Heart right ventricle (tissue), 16 donors: ENCODE measurements around the gene MARK1. TPM values are rescaled to one million over a fixed set of nuclear protein-coding genes. Genes with fewer than 3 reads are reported as not detected.
A peak's percentile ranks its signal among the peaks of the same experiment; 100 is the strongest.

ENCODE experiments used
- ATAC-seq, 8 donors: fragments of 200-7000 bp; cut with Tn5 transposase; one replicate each; pipeline ENCODE4 v1.9.1; 2020; ENCODE audit warnings: mild to moderate bottlenecking in 8 of 8, moderate library complexity in 8 of 8, moderate number of reproducible peaks in 1 of 8
- DNase-seq, 2 donors: peaks; one replicate each; pipeline ENCODE4 v3.0.0-alpha.2; 2020
- H3K27ac ChIP-seq, 10 donors: fragments of 200-600 bp; sonication (generic) in 2 of 10; one replicate each; pipeline versions ENCODE4 v1.5.0 to v1.8.0; 2020 to 2022; ENCODE audit warnings: mild to moderate bottlenecking in 3 of 10
- H3K27me3 ChIP-seq, 7 donors: fragments of 200-600 bp; one replicate each; pipeline ENCODE4 v1.8.0; 2021 to 2022; ENCODE audit warnings: mild to moderate bottlenecking in 2 of 7
- H3K36me3 ChIP-seq, 9 donors: fragments of 200-600 bp; sonication (generic) in 1 of 9; one replicate each; pipeline versions ENCODE4 v1.5.0 to v1.8.0; 2020 to 2022; ENCODE audit warnings: mild to moderate bottlenecking in 2 of 9
- H3K4me1 ChIP-seq, 9 donors: fragments of 200-600 bp; sonication (generic) in 1 of 9; one replicate each; pipeline versions ENCODE4 v1.5.0 to v1.8.0; 2020 to 2022; ENCODE audit warnings: mild to moderate bottlenecking in 4 of 9
- H3K4me3 ChIP-seq, 10 donors: fragments of 200-600 bp; sonication (generic) in 2 of 10; one replicate each; pipeline versions ENCODE4 v1.5.0 to v1.8.0; 2020 to 2022; ENCODE audit warnings: mild to moderate bottlenecking in 7 of 10, moderate library complexity in 2 of 10
- H3K9me3 ChIP-seq, 11 donors: fragments of 200-600 bp in 10 of 11; sonication (generic) in 2 of 11; one replicate each; pipeline versions ENCODE4 v1.5.0 to v1.8.0; 2013 to 2022; ENCODE audit warnings: mild to moderate bottlenecking in 2 of 11, control low read depth in 1 of 11, moderate library complexity in 1 of 11
- CTCF ChIP-seq, 9 donors: fragments of 200-600 bp; sonication (generic) in 2 of 9; IDR thresholded peaks; one replicate each; pipeline versions ENCODE4 v1.5.0 to v1.8.0; 2021 to 2022; ENCODE audit warnings: antibody characterized with exemption in 9 of 9, mild to moderate bottlenecking in 5 of 9, moderate library complexity in 1 of 9
- WGBS, 2 donors: extraction: QIAGEN DNeasy Blood & Tissue Kit; methylation state at CpG; one replicate each; pipeline ENCODE4 v1.1.7; 2013; ENCODE audit warnings: inconsistent platforms in 1 of 2; 5-methylcytosine and 5-hydroxymethylcytosine counted together
- intact Hi-C, 10 donors: fragments of 100-400 bp; cut with DNase I; formaldehyde crosslinking; loops; one replicate each; pipeline versions ENCODE4 v1.11.1 to v1.14.2; 2022
- polyA plus RNA-seq, 2 donors: library from polyadenylated mRNA; stranded (reverse); fragments of 200-250 nt; gene quantifications; one replicate each; pipeline ENCODE4 v1.2.3, GENCODE V29; 2013
- total RNA-seq, 10 donors: library from RNA; stranded (reverse); fragmentation: NEBNext Ultra II Directional in 3 of 10; extraction: Animal tissue kit (Norgen Biotek cat#: 25700) in 3 of 10; gene quantifications; one replicate each; pipeline versions ENCODE4 v1.2.1 to v1.2.4, GENCODE V29; 2021 to 2023
- donor health status: Arrhythmogenic right ventricular cardiomyopathy.
- donor health status: ischemic (EF 13 %, LVEDD 7.1; RV severe dilation, severe dysfunction).
- donor health status: healthy with polysubstance abuse.
- donor health status: DM: no; HTN: yes; CAD: no.
- donor health status: DM: no; HTN: no; CAD: no.
- donor health status: ischemic (EF 25% LVEDD 6.9; RV normal size, moderate dysfunction).
- donor health status: ischemic (EF 25% LVEDD 5.7; RV mildly dilated, moderate dysfunction).
- donor health status: healthy.
- donor health status: DM: yes; HTN: yes; CAD: no.
- donor health status: Ischemic cardiomyopathy.
- donor health status: ischemic (EF 35%, LVEDD 5.7; RV mildly dilated, moderate dysfunction).
- donor health status: nonischemic (EF 11% LVEDD 7.7; RV severe dilation, severe dysfunction).
- donor health status: DM: yes; HTN: yes; CAD: no.
- donor health status: PGD.
- donor health status: ischemic (EF 29% LVEDD 5.4; RV normal size, mild dysfunction).
- donor health status: nonischemic (EF 23%, LVEDD 6.1; RV moderate dilation, normal function).

The MARK1 gene
- total and polyA plus RNA-seq, 12 donors, result 6.9 to 19.0 (median 14.9) TPM

GRCh38 chr1:220527279-220527907 is 543 bp upstream of the MARK1 start:
- intact Hi-C loops, result loop anchor here in 4 of 10 donors (5.0 to 10.0 kb wide), 2 partner anchors 225 to 233 kb away; no protein-coding TSS in a partner anchor
- no peak for TF ChIP-seq CTCF (IDR thresholded peaks at IDR 0.05)
- H3K36me3 ChIP-seq, result no peaks in the 10 kb centered on the region
- H3K27ac ChIP-seq, result peak overlapping the region; percentile 72 to 95 (median 93)
- H3K4me1 ChIP-seq, result peaks cover 0 to 22% (median 11%) of the 10 kb centered on the region in 9 donors
- ATAC-seq (peak; percentile 71 to 91 (median 84)), DNase-seq (peak; percentile 45 to 53)
- H3K4me3 ChIP-seq, result peak overlapping the region; percentile 40 to 95 (median 82)
- no peaks in the 10 kb centered on the region for H3K9me3 ChIP-seq
- 1% methylated on average over 23 of the region's 23 CpGs for WGBS, 2 donors
- H3K27me3 ChIP-seq, result peaks cover 0 to 68% (median 5%) of the 10 kb centered on the region in 7 donors

DNA sequence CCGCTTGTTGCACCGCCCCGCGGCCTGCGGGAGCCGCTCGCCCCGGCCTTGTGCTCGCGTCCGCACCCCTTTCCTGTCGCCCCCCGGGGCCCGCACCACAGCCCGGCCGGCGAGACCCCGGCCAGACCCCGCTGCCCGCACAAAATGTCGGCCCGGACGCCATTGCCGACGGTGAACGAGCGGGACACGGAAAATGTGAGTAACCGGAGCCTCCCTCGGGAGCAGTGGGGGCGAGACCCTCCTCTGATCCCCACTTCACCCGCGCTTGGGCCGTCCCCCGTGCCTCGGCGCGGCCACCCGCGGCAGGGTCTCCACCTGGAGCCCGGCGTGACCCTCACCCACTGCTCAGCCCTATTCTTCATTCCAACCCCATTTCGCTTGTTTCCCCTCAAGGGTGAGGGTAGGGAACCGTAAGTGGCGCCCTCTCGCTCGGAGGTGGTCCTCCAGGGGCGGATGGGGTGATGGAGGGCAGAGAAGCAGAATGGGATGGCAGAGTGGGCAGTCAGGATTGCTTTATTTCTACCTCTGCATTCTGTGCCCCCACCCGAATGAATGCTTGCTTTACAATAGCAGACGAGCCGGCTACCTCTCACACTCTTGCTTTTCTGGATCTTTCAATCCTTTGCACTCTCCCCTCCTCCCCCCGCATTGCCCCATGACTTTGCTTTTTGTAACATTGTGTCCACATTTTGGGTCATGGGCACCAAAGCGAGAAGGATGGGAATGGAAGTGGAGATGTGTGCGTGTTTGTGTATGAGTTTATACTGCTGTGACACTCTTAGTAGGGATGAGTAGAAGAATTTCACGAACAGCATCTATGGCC is 954 bp downstream of the MARK1 start:
- H3K4me3 ChIP-seq, result peak overlapping the region; percentile 71 to 95 (median 84)
- TF ChIP-seq CTCF (IDR thresholded peaks at IDR 0.05), result peak in 1 of 9 donors; percentile 4
- peak; percentile 19 to 46 for DNase-seq
- peaks cover 0 to 61% (median 5%) of the 10 kb centered on the region in 7 donors for H3K27me3 ChIP-seq
- peaks cover 0 to 29% (median 11%) of the 10 kb centered on the region in 9 donors for H3K4me1 ChIP-seq
- H3K27ac ChIP-seq, result peak overlapping the region; percentile 84 to 95 (median 93)
- H3K36me3 ChIP-seq, result no peaks in the 10 kb centered on the region
- intact Hi-C loops, result loop anchor here in 4 of 10 donors (5.0 to 10.0 kb wide), 2 partner anchors 227 to 234 kb away; no protein-coding TSS in a partner anchor
- ATAC-seq, result peak in 7 of 8 donors; percentile 2 to 19 (median 10)
- WGBS, 2 donors, result 1% methylated on average over 55 of the region's 55 CpGs
- peaks cover 0 to 8% (median 0%) of the 10 kb centered on the region in 11 donors for H3K9me3 ChIP-seq

- ATAC-seq (no peak), DNase-seq (no peak)
- Histone ChIP-seq H3K9me3 (peaks cover 0 to 13% (median 0%) of the 10 kb centered on the region in 11 donors), H3K27ac (peak overlapping the region in 8 of 10 donors; percentile 7 to 95 (median 93)), H3K27me3 (peaks cover 0 to 61% (median 5%) of the 10 kb centered on the region in 7 donors), H3K4me3 (peak overlapping the region in 9 of 10 donors; percentile 71 to 95 (median 82)), H3K4me1 (peaks cover 0 to 29% (median 11%) of the 10 kb centered on the region in 9 donors), H3K36me3 (no peaks in the 10 kb centered on the region)
- intact Hi-C loops, result loop anchor here in 5 of 10 donors (5.0 to 10.0 kb wide), 3 partner anchors 227 to 425 kb away; no protein-coding TSS in a partner anchor
- 21 to 25% methylated on average over 6 of the region's 6 CpGs for WGBS, 2 donors
- TF ChIP-seq CTCF (IDR thresholded peaks at IDR 0.05), result no peak
Observed at GRCh38 chr1:220529521-220530020, 1.6 kb downstream of the MARK1 start.
